Esophagus squamous epithelium (tissue), 4 donors: ENCODE measurements around the gene KLRF2.

ENCODE experiments used
- POLR2A ChIP-seq, 4 donors: fragments of 450-650 bp; IDR thresholded peaks; one replicate each; pipeline ENCODE4 v1.6.1; 2017; ENCODE audit warnings: antibody characterized with exemption in 4 of 4, mild to moderate bottlenecking in 4 of 4, moderate library complexity in 3 of 4
- TF ChIP-seq, protein P1 (sequence below), 6 experiments: fragments of 450-650 bp in 4 of 6; fragments of 200-600 bp in 2 of 6; sonication (generic) in 2 of 6; IDR thresholded peaks; one replicate each; pipeline ENCODE4 v1.5.1; 2016 to 2019; ENCODE audit warnings: antibody characterized with exemption in 6 of 6, mild to moderate bottlenecking in 4 of 6, moderate library complexity in 4 of 6

DNA sequence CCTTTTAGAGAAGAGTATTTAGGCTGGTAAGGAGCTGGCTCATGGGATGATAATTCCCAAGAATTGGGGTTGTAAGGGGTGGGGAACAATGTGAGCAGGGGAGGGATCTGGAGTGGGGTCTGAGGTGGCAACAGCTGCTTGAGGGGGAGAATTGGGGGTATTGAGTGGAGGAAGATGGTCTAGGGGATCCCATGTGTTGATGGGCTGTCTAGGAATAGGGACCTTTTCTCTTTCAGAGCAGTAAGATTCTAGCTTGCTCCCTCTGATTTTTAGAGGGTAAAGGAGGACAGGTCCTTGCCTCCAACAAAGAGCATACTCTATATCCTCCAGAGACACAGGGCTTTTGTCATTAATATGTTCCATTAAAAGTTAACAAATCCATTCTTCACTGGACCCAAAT lies 28.4 kb downstream of the KLRF2 start:
- no peak for TF ChIP-seq POLR2A (IDR thresholded peaks at IDR 0.05)
- TF ChIP-seq, protein P1, sequence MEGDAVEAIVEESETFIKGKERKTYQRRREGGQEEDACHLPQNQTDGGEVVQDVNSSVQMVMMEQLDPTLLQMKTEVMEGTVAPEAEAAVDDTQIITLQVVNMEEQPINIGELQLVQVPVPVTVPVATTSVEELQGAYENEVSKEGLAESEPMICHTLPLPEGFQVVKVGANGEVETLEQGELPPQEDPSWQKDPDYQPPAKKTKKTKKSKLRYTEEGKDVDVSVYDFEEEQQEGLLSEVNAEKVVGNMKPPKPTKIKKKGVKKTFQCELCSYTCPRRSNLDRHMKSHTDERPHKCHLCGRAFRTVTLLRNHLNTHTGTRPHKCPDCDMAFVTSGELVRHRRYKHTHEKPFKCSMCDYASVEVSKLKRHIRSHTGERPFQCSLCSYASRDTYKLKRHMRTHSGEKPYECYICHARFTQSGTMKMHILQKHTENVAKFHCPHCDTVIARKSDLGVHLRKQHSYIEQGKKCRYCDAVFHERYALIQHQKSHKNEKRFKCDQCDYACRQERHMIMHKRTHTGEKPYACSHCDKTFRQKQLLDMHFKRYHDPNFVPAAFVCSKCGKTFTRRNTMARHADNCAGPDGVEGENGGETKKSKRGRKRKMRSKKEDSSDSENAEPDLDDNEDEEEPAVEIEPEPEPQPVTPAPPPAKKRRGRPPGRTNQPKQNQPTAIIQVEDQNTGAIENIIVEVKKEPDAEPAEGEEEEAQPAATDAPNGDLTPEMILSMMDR (IDR thresholded peaks at IDR 0.05), result no peak
